Smooth muscle cell (in vitro differentiated cells): ENCODE results near the gene KRTAP10-2. TPM values are rescaled to one million over a fixed set of nuclear protein-coding genes. Genes with fewer than 3 reads are reported as not detected.

ENCODE experiments used
- DNase-seq: peaks from one replicate; lab custom pipeline; 2025; ENCODE audit not compliant: unreplicated experiment; lab: John Stamatoyannopoulos, UW
- H2AFZ ChIP-seq: fragments of 200-600 bp; sonication (generic); 2 replicates; pipeline ENCODE4 v1.6.0; 2016; ENCODE audit warnings: antibody characterized with exemption, low read depth, mild to moderate bottlenecking
- H3F3A ChIP-seq: fragments of 200-600 bp; sonication (generic); 2 replicates; pipeline ENCODE4 v1.6.0; 2017; ENCODE audit warnings: antibody characterized with exemption, low read depth
- H3K27ac ChIP-seq: fragments of 200-600 bp; sonication (generic); 2 replicates; pipeline ENCODE4 v1.5.1; 2016; ENCODE audit warnings: low read depth, mild to moderate bottlenecking
- H3K27me3 ChIP-seq: fragments of 200-600 bp; sonication (generic); 2 replicates; pipeline ENCODE4 v1.6.1; 2016; ENCODE audit warnings: low read depth, mild to moderate bottlenecking
- H3K36me3 ChIP-seq: fragments of 200-600 bp; sonication (generic); 2 replicates; pipeline ENCODE4 v1.5.1; 2016; ENCODE audit warnings: low read depth
- H3K4me1 ChIP-seq: fragments of 200-600 bp; sonication (generic); 2 replicates; pipeline ENCODE4 v1.5.1; 2016; ENCODE audit warnings: low read depth
- H3K4me2 ChIP-seq: fragments of 200-600 bp; sonication (generic); 2 replicates; pipeline ENCODE4 v1.6.0; 2016; ENCODE audit warnings: mild to moderate bottlenecking
- H3K4me3 ChIP-seq: fragments of 200-600 bp; sonication (generic); 2 replicates; pipeline ENCODE4 v1.5.1; 2016; ENCODE audit warnings: mild to moderate bottlenecking
- H3K79me2 ChIP-seq: fragments of 200-600 bp; sonication (generic); 2 replicates; pipeline ENCODE4 v1.6.0; 2016; ENCODE audit warnings: low read depth, mild to moderate bottlenecking
- H3K9ac ChIP-seq: fragments of 200-600 bp; sonication (generic); 2 replicates; pipeline ENCODE4 v1.6.0; 2016; ENCODE audit warnings: low read depth
- H3K9me3 ChIP-seq: fragments of 200-600 bp; sonication (generic); replicated peaks from 2 replicates; pipeline ENCODE4 v1.5.1; 2016; ENCODE audit warnings: low read depth
- H4K20me1 ChIP-seq: fragments of 200-600 bp; sonication (generic); 2 replicates; pipeline ENCODE4 v1.6.0; 2016; ENCODE audit warnings: low read depth
- WGBS: methylation state at CpG from one replicate; pipeline ENCODE4 v1.1.7; 2016; ENCODE audit warnings: low lambda C conversion rate; 5-methylcytosine and 5-hydroxymethylcytosine counted together
- polyA plus RNA-seq: library from polyadenylated mRNA; unstranded; fragments of >200 nt; fragmentation: Nextera tagmentation; extraction: Ambion mirVana; gene quantifications from 2 replicates; pipeline ENCODE4 v1.2.1, GENCODE V29; 2016
- total RNA-seq: library from RNA; depleted of rRNA; stranded (reverse); fragments of >200 nt; gene quantifications from 2 replicates; pipeline ENCODE4 v1.2.3, GENCODE V29; 2014
- TF ChIP-seq, protein P1 (sequence below): fragments of 200-600 bp; sonication (generic); IDR thresholded peaks from 2 replicates; pipeline ENCODE4 v1.5.1; 2017; ENCODE audit warnings: borderline replicate concordance, mild to moderate bottlenecking, antibody characterized with exemption; ENCODE audit not compliant: insufficient read depth, poor library complexity, severe bottlenecking

KRTAP10-2 gene
- total and polyA plus RNA-seq, 2 experiments from 2014 or later, result not detected

DNA sequence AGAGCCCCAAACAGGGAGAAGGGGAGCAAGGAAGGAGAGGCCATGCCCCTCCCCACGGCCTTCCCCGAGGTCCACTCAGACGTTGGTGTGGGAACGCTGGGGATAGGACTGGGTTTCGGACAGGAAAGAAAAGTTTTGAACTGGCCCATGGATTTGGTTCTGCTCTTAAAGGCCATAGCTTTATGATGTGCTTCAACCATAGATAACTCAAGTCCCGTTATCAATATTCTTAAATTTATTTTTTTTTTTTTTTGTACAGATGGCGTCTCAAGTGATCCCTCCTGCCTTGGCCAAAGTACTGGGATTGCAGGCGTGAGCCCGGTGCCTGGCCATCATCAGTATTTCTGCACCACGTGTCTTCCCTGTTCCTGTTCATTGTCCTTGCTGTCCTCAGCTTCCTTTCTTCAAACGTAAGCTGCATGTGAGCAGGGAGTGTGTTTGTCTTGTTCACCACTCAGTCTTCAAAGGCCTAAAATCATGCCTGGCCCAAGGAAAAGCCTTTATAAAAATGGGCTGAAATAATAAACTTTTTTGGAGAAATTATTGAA, 10.5 kb downstream of the KRTAP10-2 start:
- H3F3A ChIP-seq, result no peaks in the 10 kb centered on the region
- no peak overlapping the region for H3K4me2 ChIP-seq
- TF ChIP-seq, protein P1, sequence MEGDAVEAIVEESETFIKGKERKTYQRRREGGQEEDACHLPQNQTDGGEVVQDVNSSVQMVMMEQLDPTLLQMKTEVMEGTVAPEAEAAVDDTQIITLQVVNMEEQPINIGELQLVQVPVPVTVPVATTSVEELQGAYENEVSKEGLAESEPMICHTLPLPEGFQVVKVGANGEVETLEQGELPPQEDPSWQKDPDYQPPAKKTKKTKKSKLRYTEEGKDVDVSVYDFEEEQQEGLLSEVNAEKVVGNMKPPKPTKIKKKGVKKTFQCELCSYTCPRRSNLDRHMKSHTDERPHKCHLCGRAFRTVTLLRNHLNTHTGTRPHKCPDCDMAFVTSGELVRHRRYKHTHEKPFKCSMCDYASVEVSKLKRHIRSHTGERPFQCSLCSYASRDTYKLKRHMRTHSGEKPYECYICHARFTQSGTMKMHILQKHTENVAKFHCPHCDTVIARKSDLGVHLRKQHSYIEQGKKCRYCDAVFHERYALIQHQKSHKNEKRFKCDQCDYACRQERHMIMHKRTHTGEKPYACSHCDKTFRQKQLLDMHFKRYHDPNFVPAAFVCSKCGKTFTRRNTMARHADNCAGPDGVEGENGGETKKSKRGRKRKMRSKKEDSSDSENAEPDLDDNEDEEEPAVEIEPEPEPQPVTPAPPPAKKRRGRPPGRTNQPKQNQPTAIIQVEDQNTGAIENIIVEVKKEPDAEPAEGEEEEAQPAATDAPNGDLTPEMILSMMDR, result no peak
- no peak for DNase-seq
- no peaks in the 10 kb centered on the region for H4K20me1 ChIP-seq
- no peaks in the 10 kb centered on the region for H3K36me3 ChIP-seq
- no peaks in the 10 kb centered on the region for H3K27me3 ChIP-seq
- H3K9me3 ChIP-seq, result no peaks in the 10 kb centered on the region
- no peak overlapping the region for H3K4me3 ChIP-seq
- H3K4me1 ChIP-seq, result no peaks in the 10 kb centered on the region
- no peak overlapping the region for H2AFZ ChIP-seq
- 93% methylated on average over 11 of the region's 11 CpGs for whole genome bisulfite sequencing
- no peaks in the 10 kb centered on the region for H3K79me2 ChIP-seq
- no peak overlapping the region for H3K27ac ChIP-seq
- H3K9ac ChIP-seq, result no peak overlapping the region

DNA sequence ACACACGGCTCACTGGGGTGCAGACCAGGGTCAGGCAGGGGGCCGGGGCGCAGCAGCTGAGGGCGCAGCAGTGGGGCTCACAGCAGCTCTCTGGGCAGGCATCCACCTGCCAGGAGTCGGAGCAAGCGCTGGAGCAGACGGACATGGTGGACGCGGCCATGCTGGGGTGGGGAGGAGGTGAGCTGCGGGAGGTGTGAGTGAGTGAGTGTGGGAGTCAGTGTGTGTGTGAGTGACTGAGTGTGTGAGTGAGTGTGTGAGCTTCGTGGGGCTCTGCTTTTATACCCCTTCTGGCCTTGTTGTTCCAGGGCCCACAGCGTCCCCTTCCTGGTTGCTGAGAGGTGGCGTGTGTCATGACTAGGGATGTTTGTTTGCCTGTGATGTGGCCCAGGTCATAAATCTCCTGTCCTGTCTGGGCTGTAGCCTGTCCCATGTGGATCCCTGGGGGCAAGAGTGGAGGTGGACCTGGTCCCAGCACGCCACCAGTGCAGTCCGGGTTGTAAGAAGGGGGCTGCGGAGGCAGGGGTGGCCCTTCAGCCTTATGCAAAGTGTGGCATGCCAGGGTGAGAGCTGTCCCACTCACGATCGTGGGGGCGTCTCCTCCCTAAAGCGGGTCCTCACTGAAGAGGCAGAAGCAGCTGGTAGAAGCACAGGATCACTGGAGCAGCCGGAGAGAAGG, 11.2 kb downstream of the KRTAP10-2 start, which contains the start of gene KRTAP10-1:
Gene KRTAP10-1 (minus strand): TSS at position 205 of the 676 bp plus-strand sequence. CDS start 45 bp downstream, at position 160.
- no peaks in the 10 kb centered on the region for H3F3A ChIP-seq
- H3K4me3 ChIP-seq, result no peak within 1 kb of the TSS
- no peak for DNase-seq
- H3K4me1 ChIP-seq, result no peaks in the 10 kb centered on the region
- no peak within 1 kb of the TSS for H3K4me2 ChIP-seq
- no peaks in the 10 kb centered on the region for H3K36me3 ChIP-seq
- no peak within 1 kb of the TSS for H3K27ac ChIP-seq
- WGBS, result 89% methylated on average over 21 of the region's 21 CpGs
- no peak within 1 kb of the TSS for H2AFZ ChIP-seq
- no peaks in the 10 kb centered on the region for H3K27me3 ChIP-seq
- no peaks in the 10 kb centered on the region for H3K9me3 ChIP-seq
- no peaks in the 10 kb centered on the region for H4K20me1 ChIP-seq
- no peaks in the 10 kb centered on the region for H3K79me2 ChIP-seq
- TF ChIP-seq, protein P1, result no peak
- H3K9ac ChIP-seq, result no peak within 1 kb of the TSS

- Histone ChIP-seq H3K4me3 (no peak overlapping the region), H3K79me2 (no peaks in the 10 kb centered on the region), H3K9ac (no peak overlapping the region), H2AFZ (no peak overlapping the region), H3K36me3 (no peaks in the 10 kb centered on the region), H3K27ac (no peak overlapping the region), H3F3A (no peaks in the 10 kb centered on the region), H3K4me1 (no peaks in the 10 kb centered on the region), H3K9me3 (no peaks in the 10 kb centered on the region), H3K27me3 (no peaks in the 10 kb centered on the region), H3K4me2 (no peak overlapping the region), H4K20me1 (no peaks in the 10 kb centered on the region)
- DNase-seq, result no peak
- WGBS, result 80% methylated on average over 13 of the region's 14 CpGs
- TF ChIP-seq, protein P1, result no peak
These were observed 12.3 kb downstream of the KRTAP10-2 start for GRCh38 chr21:44539046-44539445.
